HG03354 (cell line): ENCODE data around the gene OR9Q1.

Experiments used
- ATAC-seq: cut with Tn5 transposase; IDR thresholded peaks from one replicate; pipeline ENCODE4 v1.9.1; 2021; ENCODE audit warnings: mild to moderate bottlenecking; ENCODE audit not compliant: unreplicated experiment, poor library complexity, severe bottlenecking

OR9Q1 gene

GRCh38 chr11:58028687-58029411, 5.2 kb downstream of the OR9Q1 start:
- ATAC-seq = no peak

- ATAC-seq = no peak
Measured at GRCh38 chr11:58030653-58031052, 7.0 kb downstream of the OR9Q1 start, which contains the start of gene OR6Q1. TSS of gene OR6Q1 (plus strand) at chr11:58030953. CDS start at chr11:58030953, 0 bp downstream.

- no peak for ATAC-seq
Measured at GRCh38 chr11:58034471-58034870, 10.8 kb downstream of the OR9Q1 start.

- no peak for ATAC-seq
Measured at GRCh38 chr11:58039589-58039988, 15.9 kb downstream of the OR9Q1 start.

- no peak for ATAC-seq
Measured at GRCh38 chr11:58043379-58043778, 19.7 kb downstream of the OR9Q1 start.

- ATAC-seq = no peak
Measured at GRCh38 chr11:58046231-58046630, 22.6 kb downstream of the OR9Q1 start.

GRCh38 chr11:58047818-58048217, 24.1 kb downstream of the OR9Q1 start:
- ATAC-seq = no peak

- ATAC-seq = no peak
Measured at GRCh38 chr11:58055806-58056401, 32.2 kb downstream of the OR9Q1 start.

GRCh38 chr11:58057481-58057880, 33.8 kb downstream of the OR9Q1 start:
- no peak for ATAC-seq

- no peak for ATAC-seq
Measured at GRCh38 chr11:58058276-58059006, 34.8 kb downstream of the OR9Q1 start.

- no peak for ATAC-seq
Measured at GRCh38 chr11:58059007-58059350, 35.3 kb downstream of the OR9Q1 start.

GRCh38 chr11:58060535-58060934, 36.9 kb downstream of the OR9Q1 start:
- no peak for ATAC-seq

- ATAC-seq = no peak
Measured at GRCh38 chr11:58060939-58061672, 37.4 kb downstream of the OR9Q1 start.

- ATAC-seq = no peak
Measured at GRCh38 chr11:58061813-58062212, 38.1 kb downstream of the OR9Q1 start.

- ATAC-seq = no peak
Measured at GRCh38 chr11:58067685-58068084, 44.0 kb downstream of the OR9Q1 start.

- no peak for ATAC-seq
Measured at GRCh38 chr11:58068655-58069054, 45.0 kb downstream of the OR9Q1 start.

GRCh38 chr11:58070585-58070984, 46.9 kb downstream of the OR9Q1 start:
- no peak for ATAC-seq

GRCh38 chr11:58075781-58076180, 52.1 kb downstream of the OR9Q1 start:
- ATAC-seq = no peak

GRCh38 chr11:58086528-58086927, 62.8 kb downstream of the OR9Q1 start:
- ATAC-seq = no peak

- ATAC-seq = no peak
Measured at GRCh38 chr11:58097437-58097836, 73.8 kb downstream of the OR9Q1 start.
